ENCODE data around the gene CES3. TPM values are rescaled to one million over a fixed set of nuclear protein-coding genes. Genes with fewer than 3 reads are reported as not detected.

Gene CES3
- total and polyA plus RNA-seq, 9 of the 15 experiments (the other 6 are each of a cell fraction or from before 2014, with no cell fraction given), result 0.06 to 2.2 (median 0.68) TPM

DNA sequence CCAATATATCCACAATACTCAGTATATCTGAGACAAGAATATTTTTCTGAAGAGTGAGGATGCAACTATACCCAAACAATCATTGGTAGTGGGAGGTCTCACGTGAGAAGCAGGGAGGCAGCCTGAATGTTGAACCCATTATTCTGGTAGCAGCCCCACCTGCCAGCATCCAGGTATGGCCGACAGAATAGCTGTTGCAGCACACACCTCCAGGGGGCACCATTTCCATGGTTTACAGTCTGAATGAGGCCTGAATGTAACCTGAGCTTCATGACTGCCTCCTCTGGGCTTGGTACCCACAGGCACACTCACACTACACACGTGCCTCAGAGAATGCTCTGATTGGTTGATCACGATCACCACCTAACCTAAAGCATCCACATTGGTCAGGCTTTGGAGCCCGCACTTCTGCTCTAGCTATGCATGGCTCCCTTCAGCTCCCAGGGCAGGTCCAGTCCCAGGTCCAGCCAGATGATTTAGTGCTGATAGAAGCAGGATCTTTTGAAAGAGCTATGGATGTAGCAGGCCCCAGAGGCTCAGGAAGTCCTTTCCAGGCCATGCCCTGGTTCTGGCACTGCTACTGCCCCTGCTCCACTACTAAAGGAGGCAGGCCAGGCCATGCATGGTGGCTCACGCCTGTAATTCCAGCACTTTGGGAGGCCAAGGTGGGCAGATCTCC lies 56.9 kb downstream of the CES3 start (continued):
- no peak for TF ChIP-seq HOMEZ (CRISPR knock-in tag; IDR thresholded peaks at IDR 0.05)
- TF ChIP-seq TEAD1 (CRISPR knock-in tag; IDR thresholded peaks at IDR 0.05), result no peak; a peak in 1 of 4 replicates
- TF ChIP-seq JUN (IDR thresholded peaks at IDR 0.05; ENCODE audit: borderline replicate concordance, low read depth, low read length), result peak; percentile 52; the same call in 1 of the 2 replicates
- no peak for TF ChIP-seq JUN (CRISPR knock-in tag; IDR thresholded peaks at IDR 0.05; ENCODE audit: borderline replicate concordance)
- no peak for TF ChIP-seq NCOA1 (IDR thresholded peaks at IDR 0.05; ENCODE audit: low read depth)
- no peak for TF ChIP-seq BCLAF1 (IDR thresholded peaks at IDR 0.05; ENCODE audit: borderline replicate concordance in 1 of 2, control insufficient read depth in 1 of 2, low read depth in 2 of 2, low read length in 1 of 2)
- TF ChIP-seq SIN3B (IDR thresholded peaks at IDR 0.05; ENCODE audit: low read depth), result no peak
- peak; percentile 90 for TF ChIP-seq L3MBTL2 (IDR thresholded peaks at IDR 0.05)
- no peak for TF ChIP-seq GMEB1 (CRISPR knock-in tag; IDR thresholded peaks at IDR 0.05)
- TF ChIP-seq, protein P1, sequence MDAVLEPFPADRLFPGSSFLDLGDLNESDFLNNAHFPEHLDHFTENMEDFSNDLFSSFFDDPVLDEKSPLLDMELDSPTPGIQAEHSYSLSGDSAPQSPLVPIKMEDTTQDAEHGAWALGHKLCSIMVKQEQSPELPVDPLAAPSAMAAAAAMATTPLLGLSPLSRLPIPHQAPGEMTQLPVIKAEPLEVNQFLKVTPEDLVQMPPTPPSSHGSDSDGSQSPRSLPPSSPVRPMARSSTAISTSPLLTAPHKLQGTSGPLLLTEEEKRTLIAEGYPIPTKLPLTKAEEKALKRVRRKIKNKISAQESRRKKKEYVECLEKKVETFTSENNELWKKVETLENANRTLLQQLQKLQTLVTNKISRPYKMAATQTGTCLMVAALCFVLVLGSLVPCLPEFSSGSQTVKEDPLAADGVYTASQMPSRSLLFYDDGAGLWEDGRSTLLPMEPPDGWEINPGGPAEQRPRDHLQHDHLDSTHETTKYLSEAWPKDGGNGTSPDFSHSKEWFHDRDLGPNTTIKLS (IDR thresholded peaks at IDR 0.05; ENCODE audit: borderline replicate concordance, low read depth), result 0 out of 2 replicates have a peak, but pooled peaks have one; percentile 19
- TF ChIP-seq ZNF354B (CRISPR knock-in tag; IDR thresholded peaks at IDR 0.05), result no peak
- TF ChIP-seq NRF1 (conservative IDR thresholded peaks at IDR 0.05 in 1 of 2, IDR thresholded peaks at IDR 0.05 in 1 of 2), result 0 out of 4 replicates have a peak, but pooled peaks of 1 of the 2 experiments have one; percentile 23
- no peak for TF ChIP-seq ARHGAP35 (IDR thresholded peaks at IDR 0.05; ENCODE audit: partially characterized antibody)
- TF ChIP-seq, protein P2, sequence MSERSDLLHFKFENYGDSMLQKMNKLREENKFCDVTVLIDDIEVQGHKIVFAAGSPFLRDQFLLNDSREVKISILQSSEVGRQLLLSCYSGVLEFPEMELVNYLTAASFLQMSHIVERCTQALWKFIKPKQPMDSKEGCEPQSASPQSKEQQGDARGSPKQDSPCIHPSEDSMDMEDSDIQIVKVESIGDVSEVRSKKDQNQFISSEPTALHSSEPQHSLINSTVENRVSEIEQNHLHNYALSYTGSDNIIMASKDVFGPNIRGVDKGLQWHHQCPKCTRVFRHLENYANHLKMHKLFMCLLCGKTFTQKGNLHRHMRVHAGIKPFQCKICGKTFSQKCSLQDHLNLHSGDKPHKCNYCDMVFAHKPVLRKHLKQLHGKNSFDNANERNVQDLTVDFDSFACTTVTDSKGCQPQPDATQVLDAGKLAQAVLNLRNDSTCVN (CRISPR knock-in tag; IDR thresholded peaks at IDR 0.05), result no peak
- TF ChIP-seq PTRF (tag; IDR thresholded peaks at IDR 0.05), result no peak
- no peak for TF ChIP-seq MCM3 (IDR thresholded peaks at IDR 0.05)
- TF ChIP-seq JUND (IDR thresholded peaks at IDR 0.05; ENCODE audit: borderline replicate concordance, low read depth, low read length), result peak; percentile 60; the same call in 1 of the 2 replicates
- no peak; the same call in 2 of the 3 replicates for TF ChIP-seq JUND (tag; IDR thresholded peaks at IDR 0.05; ENCODE audit: borderline replicate concordance, low read depth, low read length)
- 0 out of 2 replicates have a peak, but pooled peaks have one; percentile 20 for TF ChIP-seq LEF1 (IDR thresholded peaks at IDR 0.05)

Data from K562 (cell line).